ENCODE data around the gene TMEM80. TPM values are rescaled to one million over a fixed set of nuclear protein-coding genes. Genes with fewer than 3 reads are reported as not detected.

Gene TMEM80
- total RNA-seq, 1 donor: 17.4 TPM

- DNase-seq (ENCODE audit: insufficient read length, low spot score, missing footprints): peak; percentile 61
- Histone ChIP-seq H4K20me1 (ENCODE audit: insufficient read depth, low read length) (no peaks in the 10 kb centered on the region), H3K9me3 (ENCODE audit: low read depth, low read length) (no peaks in the 10 kb centered on the region), H3K36me3 (ENCODE audit: insufficient read depth, low read length) (no peaks in the 10 kb centered on the region), H3K4me3 (ENCODE audit: insufficient read depth, low read length) (no peak overlapping the region), H3K4me1 (ENCODE audit: insufficient read depth, low read length) (no peaks in the 10 kb centered on the region), H2AFZ (ENCODE audit: low read length) (no peak overlapping the region), H3K79me2 (ENCODE audit: insufficient read depth, low read length) (no peaks in the 10 kb centered on the region), H3K27me3 (ENCODE audit: insufficient read depth, low read length) (peaks cover 6% of the 10 kb centered on the region), H3K27ac (ENCODE audit: low read depth, low read length) (no peak overlapping the region), H3K4me2 (ENCODE audit: insufficient read depth, low read length) (no peak overlapping the region)
- TF ChIP-seq CTCF (IDR thresholded peaks at IDR 0.05; ENCODE audit: extremely low read depth, low read depth, low read length): no peak
These were observed 26.8 kb downstream of the TMEM80 start for GRCh38 chr11:722346-722811.

- Histone ChIP-seq H4K20me1 (ENCODE audit: insufficient read depth, low read length) (no peaks in the 10 kb centered on the region), H3K4me1 (ENCODE audit: insufficient read depth, low read length) (peaks cover 9% of the 10 kb centered on the region), H3K4me2 (ENCODE audit: insufficient read depth, low read length) (no peak overlapping the region), H3K27ac (ENCODE audit: low read depth, low read length) (no peak overlapping the region), H3K9me3 (ENCODE audit: low read depth, low read length) (no peaks in the 10 kb centered on the region), H3K79me2 (ENCODE audit: insufficient read depth, low read length) (no peaks in the 10 kb centered on the region), H3K4me3 (ENCODE audit: insufficient read depth, low read length) (no peak overlapping the region), H2AFZ (ENCODE audit: low read length) (no peak overlapping the region), H3K36me3 (ENCODE audit: insufficient read depth, low read length) (no peaks in the 10 kb centered on the region), H3K27me3 (ENCODE audit: insufficient read depth, low read length) (peaks cover 6% of the 10 kb centered on the region)
- peak; percentile 96 for DNase-seq (ENCODE audit: insufficient read length, low spot score, missing footprints)
- TF ChIP-seq CTCF (IDR thresholded peaks at IDR 0.05; ENCODE audit: extremely low read depth, low read depth, low read length): peak; percentile 67
These were observed 27.7 kb downstream of the TMEM80 start for GRCh38 chr11:723120-723883.

GRCh38 chr11:724049-724777, 28.6 kb downstream of the TMEM80 start:
- Histone ChIP-seq H2AFZ (ENCODE audit: low read length) (no peak overlapping the region), H3K27me3 (ENCODE audit: insufficient read depth, low read length) (peaks cover 6% of the 10 kb centered on the region), H3K9me3 (ENCODE audit: low read depth, low read length) (no peaks in the 10 kb centered on the region), H4K20me1 (ENCODE audit: insufficient read depth, low read length) (no peaks in the 10 kb centered on the region), H3K36me3 (ENCODE audit: insufficient read depth, low read length) (no peaks in the 10 kb centered on the region), H3K4me1 (ENCODE audit: insufficient read depth, low read length) (peaks cover 18% of the 10 kb centered on the region), H3K4me2 (ENCODE audit: insufficient read depth, low read length) (no peak overlapping the region), H3K27ac (ENCODE audit: low read depth, low read length) (no peak overlapping the region), H3K79me2 (ENCODE audit: insufficient read depth, low read length) (no peaks in the 10 kb centered on the region), H3K4me3 (ENCODE audit: insufficient read depth, low read length) (no peak overlapping the region)
- peak; percentile 59 for DNase-seq (ENCODE audit: insufficient read length, low spot score, missing footprints)
- TF ChIP-seq CTCF (IDR thresholded peaks at IDR 0.05; ENCODE audit: extremely low read depth, low read depth, low read length): no peak

- Histone ChIP-seq H3K4me1 (ENCODE audit: insufficient read depth, low read length) (peaks cover 18% of the 10 kb centered on the region), H3K79me2 (ENCODE audit: insufficient read depth, low read length) (no peaks in the 10 kb centered on the region), H3K27ac (ENCODE audit: low read depth, low read length) (no peak overlapping the region), H2AFZ (ENCODE audit: low read length) (no peak overlapping the region), H3K4me2 (ENCODE audit: insufficient read depth, low read length) (no peak overlapping the region), H3K9me3 (ENCODE audit: low read depth, low read length) (no peaks in the 10 kb centered on the region), H3K36me3 (ENCODE audit: insufficient read depth, low read length) (no peaks in the 10 kb centered on the region), H3K27me3 (ENCODE audit: insufficient read depth, low read length) (peaks cover 6% of the 10 kb centered on the region), H3K4me3 (ENCODE audit: insufficient read depth, low read length) (no peak overlapping the region), H4K20me1 (ENCODE audit: insufficient read depth, low read length) (no peaks in the 10 kb centered on the region)
- peak; percentile 72 for DNase-seq (ENCODE audit: insufficient read length, low spot score, missing footprints)
- no peak for TF ChIP-seq CTCF (IDR thresholded peaks at IDR 0.05; ENCODE audit: extremely low read depth, low read depth, low read length)
These were observed 29.3 kb downstream of the TMEM80 start for GRCh38 chr11:724778-725386.

Data from osteoblast (primary cell).